Measurements from ENCODE around the gene MDK. TPM values are rescaled to one million over a fixed set of nuclear protein-coding genes. Genes with fewer than 3 reads are reported as not detected.

Gene MDK
- total and polyA plus RNA-seq, 2 of the 13 experiments (the other 11 are each of a cell fraction or from before 2014, with no cell fraction given): 312 to 407 TPM

GRCh38 chr11:46389450-46390330, 8.2 kb downstream of the MDK start (continued):
- TF ChIP-seq, protein P1, sequence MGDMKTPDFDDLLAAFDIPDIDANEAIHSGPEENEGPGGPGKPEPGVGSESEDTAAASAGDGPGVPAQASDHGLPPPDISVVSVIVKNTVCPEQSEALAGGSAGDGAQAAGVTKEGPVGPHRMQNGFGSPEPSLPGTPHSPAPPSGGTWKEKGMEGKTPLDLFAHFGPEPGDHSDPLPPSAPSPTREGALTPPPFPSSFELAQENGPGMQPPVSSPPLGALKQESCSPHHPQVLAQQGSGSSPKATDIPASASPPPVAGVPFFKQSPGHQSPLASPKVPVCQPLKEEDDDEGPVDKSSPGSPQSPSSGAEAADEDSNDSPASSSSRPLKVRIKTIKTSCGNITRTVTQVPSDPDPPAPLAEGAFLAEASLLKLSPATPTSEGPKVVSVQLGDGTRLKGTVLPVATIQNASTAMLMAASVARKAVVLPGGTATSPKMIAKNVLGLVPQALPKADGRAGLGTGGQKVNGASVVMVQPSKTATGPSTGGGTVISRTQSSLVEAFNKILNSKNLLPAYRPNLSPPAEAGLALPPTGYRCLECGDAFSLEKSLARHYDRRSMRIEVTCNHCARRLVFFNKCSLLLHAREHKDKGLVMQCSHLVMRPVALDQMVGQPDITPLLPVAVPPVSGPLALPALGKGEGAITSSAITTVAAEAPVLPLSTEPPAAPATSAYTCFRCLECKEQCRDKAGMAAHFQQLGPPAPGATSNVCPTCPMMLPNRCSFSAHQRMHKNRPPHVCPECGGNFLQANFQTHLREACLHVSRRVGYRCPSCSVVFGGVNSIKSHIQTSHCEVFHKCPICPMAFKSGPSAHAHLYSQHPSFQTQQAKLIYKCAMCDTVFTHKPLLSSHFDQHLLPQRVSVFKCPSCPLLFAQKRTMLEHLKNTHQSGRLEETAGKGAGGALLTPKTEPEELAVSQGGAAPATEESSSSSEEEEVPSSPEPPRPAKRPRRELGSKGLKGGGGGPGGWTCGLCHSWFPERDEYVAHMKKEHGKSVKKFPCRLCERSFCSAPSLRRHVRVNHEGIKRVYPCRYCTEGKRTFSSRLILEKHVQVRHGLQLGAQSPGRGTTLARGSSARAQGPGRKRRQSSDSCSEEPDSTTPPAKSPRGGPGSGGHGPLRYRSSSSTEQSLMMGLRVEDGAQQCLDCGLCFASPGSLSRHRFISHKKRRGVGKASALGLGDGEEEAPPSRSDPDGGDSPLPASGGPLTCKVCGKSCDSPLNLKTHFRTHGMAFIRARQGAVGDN (CRISPR knock-in tag; IDR thresholded peaks at IDR 0.05): peak; percentile 86
- TF ChIP-seq FOXO4 (CRISPR knock-in tag; conservative IDR thresholded peaks at IDR 0.05) (no peak), JARID2 (CRISPR knock-in tag; IDR thresholded peaks at IDR 0.05; ENCODE audit: insufficient replicate concordance) (peak; percentile 36), KDM3A (CRISPR knock-in tag; IDR thresholded peaks at IDR 0.05; ENCODE audit: low read depth) (peak; percentile 93; the same call in 1 of the 2 replicates), LCORL (IDR thresholded peaks at IDR 0.05) (no peak), LCORL (CRISPR knock-in tag; IDR thresholded peaks at IDR 0.05) (0 out of 2 replicates have a peak, but pooled peaks have one; percentile 31), SMARCC2 (IDR thresholded peaks at IDR 0.05) (no peak), ZNF549 (CRISPR knock-in tag; IDR thresholded peaks at IDR 0.05) (no peak), ZFP1 (CRISPR knock-in tag; IDR thresholded peaks at IDR 0.05) (no peak), GATAD1 (CRISPR knock-in tag; IDR thresholded peaks at IDR 0.05) (no peak), ZNF460 (CRISPR knock-in tag; IDR thresholded peaks at IDR 0.05; ENCODE audit: borderline replicate concordance) (no peak), TBX2 (CRISPR knock-in tag; IDR thresholded peaks at IDR 0.05; ENCODE audit: borderline replicate concordance) (peak; percentile 57; the same call in 1 of the 2 replicates), POLR2AphosphoS2 (IDR thresholded peaks at IDR 0.05; ENCODE audit: low read depth, low read length) (no peak), HNRNPLL (IDR thresholded peaks at IDR 0.05; ENCODE audit: low read depth, low read length, poor library complexity, severe bottlenecking) (peak; percentile 77), ZNF567 (CRISPR knock-in tag; IDR thresholded peaks at IDR 0.05; ENCODE audit: borderline replicate concordance) (no peak), ZNF546 (CRISPR knock-in tag; conservative IDR thresholded peaks at IDR 0.05) (no peak), ZNF44 (CRISPR knock-in tag; IDR thresholded peaks at IDR 0.05) (peak; percentile 79; the same call in 1 of the 2 replicates), SOX6 (IDR thresholded peaks at IDR 0.05) (no peak), SOX6 (CRISPR knock-in tag; IDR thresholded peaks at IDR 0.05) (peak; percentile 43), ZNF230 (CRISPR knock-in tag; IDR thresholded peaks at IDR 0.05) (no peak; the same call in 1 of the 2 replicates), KDM5A (IDR thresholded peaks at IDR 0.05; ENCODE audit: borderline replicate concordance, low read length) (no peak), MYC (CRISPR knock-in tag; IDR thresholded peaks at IDR 0.05; ENCODE audit: borderline replicate concordance) (peak; percentile 53; the same call in 1 of the 2 replicates)
- TF ChIP-seq, protein P2, sequence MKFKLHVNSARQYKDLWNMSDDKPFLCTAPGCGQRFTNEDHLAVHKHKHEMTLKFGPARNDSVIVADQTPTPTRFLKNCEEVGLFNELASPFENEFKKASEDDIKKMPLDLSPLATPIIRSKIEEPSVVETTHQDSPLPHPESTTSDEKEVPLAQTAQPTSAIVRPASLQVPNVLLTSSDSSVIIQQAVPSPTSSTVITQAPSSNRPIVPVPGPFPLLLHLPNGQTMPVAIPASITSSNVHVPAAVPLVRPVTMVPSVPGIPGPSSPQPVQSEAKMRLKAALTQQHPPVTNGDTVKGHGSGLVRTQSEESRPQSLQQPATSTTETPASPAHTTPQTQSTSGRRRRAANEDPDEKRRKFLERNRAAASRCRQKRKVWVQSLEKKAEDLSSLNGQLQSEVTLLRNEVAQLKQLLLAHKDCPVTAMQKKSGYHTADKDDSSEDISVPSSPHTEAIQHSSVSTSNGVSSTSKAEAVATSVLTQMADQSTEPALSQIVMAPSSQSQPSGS (CRISPR knock-in tag; IDR thresholded peaks at IDR 0.05): no peak

Data from HepG2 (cell line).